Embryonic facial prominence (tissue), 1 donor: ENCODE results near the gene ZNF207.
"Not testable (repeated sequence)": the region's sequence is repeated elsewhere in the genome, so short reads cannot be mapped to it uniquely, and the experiment has no call there.

Source experiments
- DNase-seq: peaks from one replicate; pipeline ENCODE4 v3.0.0-alpha.2; 2016; ENCODE audit errors: extremely low spot score

ZNF207 gene

GRCh38 chr17:32386844-32387243, 36.9 kb downstream of the ZNF207 start:
- no peak for DNase-seq

- DNase-seq, result not testable (repeated sequence)
Observed at GRCh38 chr17:32388128-32388527, 38.2 kb downstream of the ZNF207 start.

- DNase-seq, result no peak
Observed at GRCh38 chr17:32388613-32389459, 38.9 kb downstream of the ZNF207 start.

- DNase-seq, result no peak
Observed at GRCh38 chr17:32393904-32394303, 43.9 kb downstream of the ZNF207 start.

GRCh38 chr17:32396343-32396742, 46.4 kb downstream of the ZNF207 start:
- DNase-seq, result no peak

GRCh38 chr17:32398946-32399345, 49.0 kb downstream of the ZNF207 start:
- no peak for DNase-seq

GRCh38 chr17:32410085-32410484, 60.1 kb downstream of the ZNF207 start:
- not testable (repeated sequence) for DNase-seq

GRCh38 chr17:32426894-32427293, 76.9 kb downstream of the ZNF207 start:
- no peak for DNase-seq

- DNase-seq, result no peak
Observed at GRCh38 chr17:32429598-32429997, 79.6 kb downstream of the ZNF207 start.
